Choroid plexus epithelial cell (primary cell): ENCODE results near the gene SZRD1.

ENCODE experiments used
- DNase-seq: peaks from one replicate; pipeline ENCODE4 v3.0.0-alpha.2; 2010; ENCODE audit warnings: low read depth
- H3K4me3 ChIP-seq: 2 replicates; pipeline ENCODE4 v1.5.1; 2011; ENCODE audit warnings: low read depth, mild to moderate bottlenecking, control low read depth, low read length, moderate library complexity
- TF ChIP-seq, protein P1 (sequence below): conservative IDR thresholded peaks from 2 replicates; pipeline ENCODE4 v1.5.1; 2011; ENCODE audit warnings: low read depth, mild to moderate bottlenecking, control low read depth, inconsistent platforms, low read length, moderate library complexity

The SZRD1 gene

DNA sequence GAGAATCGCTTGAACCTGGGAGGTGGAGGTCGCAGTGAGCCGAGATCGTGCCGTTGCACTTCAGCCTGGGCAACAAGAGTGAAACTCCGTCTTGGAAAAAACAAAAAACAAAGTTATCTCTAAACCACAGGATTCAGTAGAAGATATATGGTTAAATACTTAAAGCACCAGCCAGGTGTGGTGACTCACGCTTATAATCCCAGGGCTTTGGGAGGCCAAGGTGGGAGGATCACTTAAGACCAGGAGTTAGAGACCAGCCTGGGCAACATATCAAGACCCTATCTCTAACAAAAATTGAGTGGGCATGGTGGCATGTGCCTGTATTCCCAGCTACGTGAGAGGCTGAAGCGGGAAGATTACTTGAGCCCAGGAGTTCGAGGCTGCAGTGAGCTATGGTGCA, 79.1 kb downstream of the SZRD1 start:
- no peak for DNase-seq
- H3K4me3 ChIP-seq: no peak overlapping the region
- TF ChIP-seq, protein P1, sequence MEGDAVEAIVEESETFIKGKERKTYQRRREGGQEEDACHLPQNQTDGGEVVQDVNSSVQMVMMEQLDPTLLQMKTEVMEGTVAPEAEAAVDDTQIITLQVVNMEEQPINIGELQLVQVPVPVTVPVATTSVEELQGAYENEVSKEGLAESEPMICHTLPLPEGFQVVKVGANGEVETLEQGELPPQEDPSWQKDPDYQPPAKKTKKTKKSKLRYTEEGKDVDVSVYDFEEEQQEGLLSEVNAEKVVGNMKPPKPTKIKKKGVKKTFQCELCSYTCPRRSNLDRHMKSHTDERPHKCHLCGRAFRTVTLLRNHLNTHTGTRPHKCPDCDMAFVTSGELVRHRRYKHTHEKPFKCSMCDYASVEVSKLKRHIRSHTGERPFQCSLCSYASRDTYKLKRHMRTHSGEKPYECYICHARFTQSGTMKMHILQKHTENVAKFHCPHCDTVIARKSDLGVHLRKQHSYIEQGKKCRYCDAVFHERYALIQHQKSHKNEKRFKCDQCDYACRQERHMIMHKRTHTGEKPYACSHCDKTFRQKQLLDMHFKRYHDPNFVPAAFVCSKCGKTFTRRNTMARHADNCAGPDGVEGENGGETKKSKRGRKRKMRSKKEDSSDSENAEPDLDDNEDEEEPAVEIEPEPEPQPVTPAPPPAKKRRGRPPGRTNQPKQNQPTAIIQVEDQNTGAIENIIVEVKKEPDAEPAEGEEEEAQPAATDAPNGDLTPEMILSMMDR: no peak

DNA sequence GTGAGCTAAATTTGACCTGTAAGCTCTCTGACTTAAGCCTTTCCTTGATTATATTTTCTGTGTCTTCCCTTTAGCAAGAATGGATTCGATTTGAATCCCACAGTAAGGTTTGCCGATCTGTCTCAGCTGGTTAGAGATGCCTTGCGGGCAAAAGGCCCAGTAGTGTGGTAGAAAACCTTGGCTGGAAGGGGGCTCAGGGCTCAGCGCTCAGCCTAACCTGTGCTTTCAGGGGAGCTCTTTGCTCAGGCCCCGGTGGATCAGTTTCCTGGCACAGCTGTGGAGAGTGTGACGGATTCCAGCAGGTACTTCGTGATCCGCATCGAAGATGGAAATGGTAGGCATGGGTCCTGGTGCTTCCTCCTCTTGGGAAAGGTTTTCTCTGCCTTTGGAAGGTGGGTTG, 80.6 kb downstream of the SZRD1 start:
- TF ChIP-seq, protein P1: no peak
- DNase-seq: no peak
- H3K4me3 ChIP-seq: no peak overlapping the region
